KBM-7 (cell line): ENCODE measurements around the gene PDZK1IP1.

Experiments used
- DNase-seq: peaks from one replicate; pipeline ENCODE4 v3.0.0-alpha.2; 2015
- in situ Hi-C: fragments of 300-500 bp; cut with MboI; formaldehyde crosslinking; loops from 2 replicates; pipeline ENCODE4 v1.14.3; 2020; ENCODE audit warnings: low sequenced_read_pairs, low pct_unique_long_range_greater_than_20kb, mixed read lengths

The PDZK1IP1 gene

GRCh38 chr1:47224676-47225399 lies 35.0 kb upstream of the PDZK1IP1 start:
- in situ Hi-C loops = no loop called here
- peak; percentile 41 for DNase-seq

GRCh38 chr1:47223921-47224675 lies 34.3 kb upstream of the PDZK1IP1 start:
- in situ Hi-C loops = no loop called here

GRCh38 chr1:47223174-47223920 lies 33.5 kb upstream of the PDZK1IP1 start:
- no peak for DNase-seq
- in situ Hi-C loops = no loop called here

More at GRCh38 chr1:47223921-47224675, 34.3 kb upstream of the PDZK1IP1 start:
- DNase-seq = no peak

- in situ Hi-C loops = no loop called here
These were observed 32.6 kb upstream of the PDZK1IP1 start for GRCh38 chr1:47222476-47222875.

GRCh38 chr1:47219590-47220220 lies 29.9 kb upstream of the PDZK1IP1 start:
- in situ Hi-C loops = no loop called here
- no peak for DNase-seq

More at GRCh38 chr1:47222476-47222875, 32.6 kb upstream of the PDZK1IP1 start:
- no peak for DNase-seq

- in situ Hi-C loops = no loop called here
These were observed 29.2 kb upstream of the PDZK1IP1 start for GRCh38 chr1:47219001-47219400.

GRCh38 chr1:47216278-47217059 lies 26.6 kb upstream of the PDZK1IP1 start:
- in situ Hi-C loops = no loop called here
- DNase-seq = no peak

More at GRCh38 chr1:47219001-47219400, 29.2 kb upstream of the PDZK1IP1 start:
- no peak for DNase-seq

GRCh38 chr1:47215713-47216112 lies 25.9 kb upstream of the PDZK1IP1 start:
- DNase-seq = no peak
- in situ Hi-C loops = no loop called here

GRCh38 chr1:47214549-47214948 lies 24.7 kb upstream of the PDZK1IP1 start:
- in situ Hi-C loops = no loop called here
- DNase-seq = no peak

- in situ Hi-C loops = no loop called here
- DNase-seq = no peak
These were observed 23.6 kb upstream of the PDZK1IP1 start for GRCh38 chr1:47213230-47213963.

- DNase-seq = no peak
- in situ Hi-C loops = no loop called here
These were observed 22.9 kb upstream of the PDZK1IP1 start for GRCh38 chr1:47212636-47213229.

GRCh38 chr1:47211796-47212269 lies 22.0 kb upstream of the PDZK1IP1 start:
- peak; percentile 87 for DNase-seq
- in situ Hi-C loops = no loop called here

- no peak for DNase-seq
These were observed 20.8 kb upstream of the PDZK1IP1 start for GRCh38 chr1:47210666-47211065.

GRCh38 chr1:47209725-47210325 lies 20.0 kb upstream of the PDZK1IP1 start:
- in situ Hi-C loops = no loop called here
- DNase-seq = no peak

More at GRCh38 chr1:47210666-47211065, 20.8 kb upstream of the PDZK1IP1 start:
- in situ Hi-C loops = no loop called here

GRCh38 chr1:47209091-47209490 lies 19.3 kb upstream of the PDZK1IP1 start:
- no peak for DNase-seq
- in situ Hi-C loops = no loop called here

- no peak for DNase-seq
- in situ Hi-C loops = no loop called here
These were observed 18.6 kb upstream of the PDZK1IP1 start for GRCh38 chr1:47208374-47208850.

- DNase-seq = no peak
- in situ Hi-C loops = no loop called here
These were observed 18.1 kb upstream of the PDZK1IP1 start for GRCh38 chr1:47207803-47208373.
